Epithelial cell of prostate (primary cell): Measurements from ENCODE around the gene MEGF11.

Experiments
- DNase-seq: peaks from one replicate; pipeline ENCODE4 v3.0.0-alpha.2; 2011; ENCODE audit warnings: low read depth, low spot score
- H3K27ac ChIP-seq: fragments of 450-650 bp; 2 replicates; pipeline ENCODE4 v1.5.1; 2017; ENCODE audit warnings: mild to moderate bottlenecking

Gene MEGF11

DNA sequence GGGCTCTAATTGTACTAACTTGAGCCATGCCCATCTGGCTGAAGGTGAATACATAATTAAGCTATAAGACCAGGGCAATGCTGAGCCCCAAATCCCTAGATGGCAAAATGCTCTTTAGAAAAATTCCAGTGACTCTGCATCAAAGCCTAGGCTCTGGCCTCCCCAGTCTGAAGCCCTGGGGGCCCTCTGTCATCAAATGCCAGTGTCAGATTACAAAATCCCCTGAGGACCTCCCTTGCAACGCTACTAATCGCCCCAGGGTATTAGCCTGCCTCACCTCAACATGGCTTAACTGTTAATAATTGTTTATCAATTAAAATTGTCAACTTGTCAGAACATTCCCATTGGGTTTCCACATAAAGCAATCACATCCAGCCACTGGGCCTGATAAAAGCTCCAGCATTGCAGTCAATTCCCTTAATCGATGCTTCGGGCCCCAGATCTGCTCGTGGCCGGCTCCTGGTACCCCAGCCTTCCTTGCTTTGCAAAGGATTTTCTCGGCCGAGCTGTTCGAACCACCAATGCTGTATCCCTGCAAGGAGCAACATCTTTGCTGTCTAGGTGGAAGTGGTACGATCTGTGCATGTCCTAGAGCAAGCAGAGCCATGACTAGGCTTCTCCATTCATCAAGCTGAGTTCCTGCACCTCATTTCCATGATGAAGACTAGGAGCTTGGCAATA lies 151.7 kb downstream of the MEGF11 start:
- no peak for DNase-seq
- H3K27ac ChIP-seq, result no peak overlapping the region

DNA sequence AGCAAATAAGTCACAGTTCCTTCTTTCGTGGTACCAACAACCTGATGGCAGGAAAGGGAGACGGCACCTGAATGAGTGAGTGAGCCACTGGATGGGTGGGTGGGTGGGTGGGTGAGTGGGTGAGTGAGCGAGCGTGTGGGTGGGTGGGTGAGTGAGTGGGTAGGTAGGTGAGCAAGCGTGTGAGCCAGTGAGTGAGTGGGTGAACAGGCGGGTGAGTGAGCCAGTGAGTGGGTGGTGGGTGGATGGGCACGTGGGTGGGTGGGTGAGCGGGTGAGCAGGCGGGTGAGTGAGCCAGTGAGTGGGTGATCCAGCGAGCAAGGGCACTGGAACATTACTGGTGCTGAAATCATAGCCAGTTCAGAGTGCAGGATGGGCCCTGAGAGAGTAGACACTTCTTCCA lies 152.8 kb downstream of the MEGF11 start:
- DNase-seq, result no peak
- no peak overlapping the region for H3K27ac ChIP-seq

DNA sequence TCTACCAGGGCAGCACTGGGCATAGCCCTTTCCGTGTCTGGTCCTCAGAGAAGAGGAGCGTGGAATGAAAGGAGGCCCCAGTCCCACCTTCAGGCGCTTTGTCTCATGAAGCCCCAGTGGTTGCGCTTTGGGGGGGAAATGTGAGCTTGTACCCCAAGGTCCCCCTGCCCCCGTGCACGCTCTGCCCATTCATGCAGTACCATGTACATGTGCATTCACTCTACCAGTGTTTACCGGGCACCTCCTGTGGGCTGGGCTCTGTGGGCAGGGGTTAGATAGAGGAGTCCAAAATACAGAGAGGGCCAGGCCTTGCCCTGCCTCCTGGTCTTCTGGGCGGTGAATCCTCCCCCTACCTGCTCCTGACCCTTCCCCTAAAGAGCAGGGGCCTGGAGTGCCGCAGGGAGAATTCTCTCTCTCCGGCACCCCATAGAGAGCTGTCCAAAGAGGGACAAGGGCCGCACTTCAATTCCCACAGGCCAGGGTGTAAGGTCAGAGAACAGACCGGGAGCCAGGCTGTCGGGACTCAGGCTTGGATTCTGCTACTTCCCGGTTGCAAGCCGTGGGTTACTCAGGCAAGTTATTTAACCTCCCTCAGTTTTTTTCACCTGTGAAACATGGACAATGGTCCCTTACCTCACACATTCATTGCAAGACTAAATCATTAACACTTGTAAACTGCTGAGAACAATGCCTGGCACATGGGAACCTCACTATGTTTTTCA lies 153.4 kb downstream of the MEGF11 start:
- DNase-seq, result no peak
- H3K27ac ChIP-seq, result no peak overlapping the region

DNA sequence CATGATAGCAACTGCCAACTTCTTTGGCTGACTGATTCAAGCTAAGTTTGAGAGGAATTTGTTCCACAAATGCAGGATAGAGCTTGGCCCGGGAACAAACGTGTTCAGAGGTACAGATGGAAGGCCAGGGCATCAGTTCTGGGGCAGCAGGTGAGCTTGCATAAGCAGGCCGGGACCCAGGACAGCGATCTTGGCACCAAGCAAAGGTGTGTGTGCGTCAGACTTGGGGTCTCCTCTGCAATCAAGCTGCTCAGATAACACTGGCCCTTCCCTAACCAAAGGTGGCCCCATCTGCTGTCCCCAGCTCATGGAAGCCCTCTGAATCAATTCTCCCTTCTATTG lies 155.6 kb downstream of the MEGF11 start:
- DNase-seq, result no peak

DNA sequence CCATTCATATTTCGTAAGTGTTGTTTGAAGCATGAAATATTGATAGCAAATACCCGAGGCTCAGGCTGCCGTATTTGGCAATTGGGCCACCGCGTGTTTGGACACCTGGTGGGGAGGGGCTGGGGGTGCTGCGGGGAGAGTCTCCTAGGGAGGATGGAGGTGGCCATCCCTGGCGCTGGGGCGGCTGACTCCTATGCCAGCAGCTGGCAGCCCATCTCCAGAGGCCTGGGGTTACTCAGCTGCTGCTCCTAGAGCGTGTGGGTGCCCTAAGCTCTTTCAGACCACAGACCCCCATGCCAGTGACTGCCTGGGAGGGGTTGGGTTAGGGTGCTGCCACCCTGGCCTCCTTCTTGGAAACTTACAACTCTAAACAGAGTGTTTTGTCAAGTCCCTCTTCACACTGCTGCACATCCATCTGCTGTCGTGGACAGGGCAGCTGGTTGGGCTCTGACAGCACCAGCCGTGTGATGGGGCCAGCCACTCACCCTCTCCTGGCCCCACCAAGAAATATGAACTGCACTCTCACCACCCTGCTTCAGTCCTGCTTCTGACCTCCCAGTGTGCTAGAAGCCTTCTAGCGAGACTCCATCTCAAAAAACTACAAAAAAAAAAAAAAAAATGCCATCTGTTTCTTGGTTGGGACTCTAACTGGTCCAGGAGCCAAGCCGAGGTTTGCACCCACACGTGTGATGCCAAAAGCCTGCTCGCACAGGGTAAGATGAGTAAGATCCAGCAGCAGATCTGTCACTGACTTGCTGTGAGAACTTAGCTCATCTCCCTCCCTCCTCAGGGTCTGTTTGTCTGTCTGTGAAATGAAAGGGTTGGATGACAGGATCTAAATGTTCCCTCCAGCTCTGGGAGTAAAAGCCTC lies 156.2 kb downstream of the MEGF11 start:
- no peak overlapping the region for H3K27ac ChIP-seq
- DNase-seq, result no peak

More for the DNA sequence above, 155.6 kb downstream of the MEGF11 start:
- H3K27ac ChIP-seq, result no peak overlapping the region

DNA sequence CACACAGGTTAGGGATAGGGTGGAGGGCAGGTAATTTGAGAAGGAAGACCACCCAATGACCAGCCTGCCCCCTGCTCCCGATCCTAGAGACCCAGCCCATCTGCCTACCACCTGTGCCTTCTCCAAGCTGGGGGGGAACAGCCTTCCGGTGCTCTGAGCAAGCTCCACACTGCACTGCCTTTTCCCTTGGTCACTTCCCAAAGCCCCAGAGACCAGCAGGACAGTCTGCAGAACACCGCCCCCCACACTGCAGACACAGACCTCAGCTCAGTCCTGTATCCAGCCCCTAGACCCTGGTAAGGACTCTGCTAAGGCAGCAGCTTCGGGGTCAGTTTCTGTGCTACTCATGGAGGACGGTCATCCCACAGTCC lies 156.9 kb downstream of the MEGF11 start:
- no peak for DNase-seq
- no peak overlapping the region for H3K27ac ChIP-seq

DNA sequence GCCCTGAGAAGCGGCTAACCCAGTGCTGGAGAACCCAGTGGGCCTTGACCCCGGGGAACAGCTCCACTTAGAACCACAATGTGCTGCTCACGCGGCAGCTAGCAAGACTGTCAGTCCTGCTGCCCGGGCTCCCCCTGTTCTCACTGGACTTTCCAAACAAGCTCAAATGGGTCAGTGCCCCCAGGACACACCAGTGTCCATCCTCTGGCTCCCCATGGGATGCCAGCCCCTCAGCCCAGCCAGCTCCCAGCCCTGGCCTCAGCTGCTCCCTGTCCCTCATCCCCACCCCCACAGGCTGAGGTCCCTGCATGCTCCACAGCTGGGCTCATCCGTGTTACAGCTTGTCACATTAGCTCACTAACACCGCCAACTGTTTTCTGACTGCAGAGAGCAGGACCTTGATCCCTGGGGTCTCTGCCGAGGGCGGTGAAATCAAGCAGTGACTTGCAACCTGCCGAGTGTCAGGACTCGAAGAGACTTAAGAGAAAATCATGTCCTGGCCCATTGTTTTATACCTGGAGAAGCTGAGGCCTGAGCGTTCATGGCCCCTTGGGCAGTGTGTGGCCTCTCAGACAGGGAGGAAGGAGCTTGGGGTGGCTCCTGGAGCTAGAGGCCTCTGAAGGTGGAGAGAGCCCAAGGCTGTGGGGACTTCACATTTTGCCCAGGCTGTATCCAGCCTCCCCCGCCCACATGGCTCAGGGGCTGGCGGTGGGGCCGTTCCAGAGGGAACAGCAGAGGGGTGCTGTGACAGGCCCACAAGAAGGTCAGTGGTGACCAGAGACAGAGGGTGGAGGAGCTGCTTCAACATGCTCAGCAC lies 157.5 kb downstream of the MEGF11 start:
- DNase-seq, result no peak
- no peak overlapping the region for H3K27ac ChIP-seq

DNA sequence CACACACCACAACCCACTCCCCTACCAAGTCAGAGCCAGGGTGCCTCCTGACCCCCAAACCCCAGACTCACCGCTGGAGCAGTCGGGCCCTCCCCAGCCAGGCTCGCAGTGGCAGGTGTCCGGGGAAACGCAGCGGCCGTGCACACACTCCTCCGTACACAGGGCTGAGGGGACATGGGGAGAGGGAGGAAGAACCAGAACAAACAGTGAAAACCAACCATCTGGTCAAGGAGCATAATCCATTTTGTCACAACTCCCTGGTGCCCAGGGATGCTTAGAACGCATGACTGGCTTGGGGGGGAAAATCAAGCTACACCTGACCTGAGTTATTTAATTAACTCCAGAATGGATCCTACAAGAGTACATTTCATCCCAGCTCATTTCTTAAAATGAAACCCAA lies 159.2 kb downstream of the MEGF11 start:
- DNase-seq, result no peak
- H3K27ac ChIP-seq, result no peak overlapping the region

DNA sequence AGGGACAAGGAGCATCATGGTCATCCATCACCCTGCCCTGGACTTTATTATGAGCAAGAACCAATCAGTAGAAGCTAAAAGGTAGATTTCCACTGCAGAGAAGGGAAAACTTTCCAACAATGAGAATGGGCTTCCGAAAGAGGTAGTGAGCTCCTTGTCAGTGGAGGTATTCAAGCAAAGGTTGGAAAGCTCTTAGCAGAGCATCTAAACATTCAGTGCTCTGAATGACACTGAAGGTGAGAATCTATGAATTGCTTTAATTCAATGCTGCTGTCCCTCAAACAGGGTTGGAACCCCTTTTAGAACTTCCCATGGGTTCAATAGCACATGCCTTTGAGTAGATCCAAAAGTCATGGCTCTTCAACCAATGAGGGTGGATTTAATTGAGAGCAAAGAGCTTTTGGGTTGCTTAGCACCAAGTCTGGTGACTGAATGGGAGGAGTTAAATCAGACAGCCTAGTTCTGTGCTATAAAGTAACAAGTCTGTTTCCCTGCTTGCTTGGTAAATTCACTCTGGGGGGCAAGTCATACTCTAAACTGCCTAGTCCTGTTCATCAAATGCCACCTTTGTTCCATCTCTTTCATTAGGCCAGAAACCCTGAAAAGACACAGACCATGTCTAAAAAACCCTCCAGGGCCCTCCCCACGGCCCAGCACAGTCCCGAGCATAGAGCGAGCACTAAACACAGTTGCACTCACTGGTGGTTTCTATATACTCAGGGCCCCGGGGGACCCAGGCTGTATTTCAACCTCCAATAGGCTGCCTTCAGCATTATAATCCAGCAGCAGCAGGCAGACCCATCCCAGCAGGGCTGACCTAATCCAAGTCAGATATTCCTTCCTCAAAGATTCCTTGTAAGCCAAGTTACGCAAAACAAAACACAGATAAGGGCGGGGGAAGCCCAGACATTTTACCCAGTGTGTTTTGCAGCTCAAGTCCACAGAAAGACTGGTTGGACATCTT lies 161.2 kb downstream of the MEGF11 start:
- no peak for DNase-seq
- H3K27ac ChIP-seq, result no peak overlapping the region

DNA sequence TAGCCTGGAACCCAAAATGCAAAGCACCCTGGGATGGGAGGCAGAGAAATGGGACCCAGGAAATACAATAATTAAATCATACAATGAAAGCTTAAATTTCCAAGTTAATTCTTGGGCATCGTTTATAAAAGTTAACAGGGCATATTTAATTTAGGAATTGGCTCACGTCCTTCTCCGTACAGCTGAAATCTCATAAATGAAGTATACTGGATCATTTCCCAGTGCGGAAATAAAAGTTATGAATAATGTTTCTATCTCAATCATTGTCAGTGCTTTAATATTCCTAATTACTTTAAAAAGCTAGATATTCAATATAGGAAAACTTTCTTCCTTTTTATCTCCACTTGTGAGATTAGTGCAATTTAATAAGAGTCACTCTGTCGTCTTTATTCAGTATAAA lies 164.0 kb downstream of the MEGF11 start:
- DNase-seq, result no peak
- H3K27ac ChIP-seq, result no peak overlapping the region

DNA sequence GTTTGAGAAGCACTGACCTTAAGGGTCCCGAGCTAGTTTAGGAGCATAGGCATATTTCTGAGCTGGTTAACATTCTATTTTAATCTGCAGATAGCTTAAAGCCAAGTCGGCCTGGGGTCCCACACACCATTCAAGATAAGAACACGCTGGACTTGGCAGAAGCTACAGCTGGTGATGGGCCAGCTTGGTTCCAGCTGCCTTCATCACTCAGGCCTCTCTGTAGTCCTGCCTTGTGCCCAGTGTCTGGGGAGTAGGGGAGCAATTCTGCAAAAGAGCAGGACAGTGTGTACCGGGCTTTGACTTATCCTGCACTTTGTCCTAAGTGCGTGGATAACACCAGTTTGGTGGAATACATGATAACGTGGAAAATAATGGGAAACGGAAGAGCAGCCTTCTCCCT lies 164.5 kb downstream of the MEGF11 start:
- DNase-seq, result no peak
- H3K27ac ChIP-seq, result no peak overlapping the region

DNA sequence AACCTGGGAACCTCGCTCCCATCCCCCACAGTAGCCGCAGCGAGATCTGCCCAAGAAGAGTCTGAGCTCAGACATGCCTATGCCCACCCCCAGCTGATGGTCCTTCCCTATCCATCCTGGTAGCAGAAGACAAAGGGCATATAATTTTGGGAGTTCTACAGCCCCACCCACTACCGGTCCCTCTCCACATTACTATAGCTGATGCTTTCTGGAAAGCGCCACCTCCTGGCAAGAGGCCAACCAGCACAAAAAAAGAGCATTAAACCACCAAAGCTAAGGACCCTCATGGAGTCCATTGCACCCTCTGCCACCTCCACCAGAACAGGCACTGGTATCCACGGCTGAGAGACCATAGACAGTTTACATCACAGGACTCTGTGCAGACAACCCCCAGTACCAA lies 168.4 kb downstream of the MEGF11 start:
- no peak for DNase-seq
- no peak overlapping the region for H3K27ac ChIP-seq

DNA sequence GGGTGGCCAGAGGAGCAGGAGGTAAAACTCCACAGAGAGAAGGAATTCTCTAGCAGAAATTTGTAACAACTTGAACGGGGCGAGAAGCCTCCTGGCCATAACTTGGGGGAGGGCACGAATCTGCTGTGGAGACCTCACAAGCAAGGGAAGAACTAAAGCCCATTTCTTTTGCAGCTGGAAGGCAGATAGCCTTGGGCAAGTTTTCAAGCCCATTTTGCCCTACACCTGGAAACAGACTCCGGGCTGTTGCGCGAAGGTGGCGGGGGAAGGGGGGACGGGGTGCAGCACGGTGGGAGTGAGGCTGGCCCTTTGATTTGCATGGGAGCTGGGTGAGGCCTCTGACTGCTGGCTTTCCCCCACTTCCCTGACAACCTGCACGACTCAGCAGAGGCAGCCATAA lies 168.8 kb downstream of the MEGF11 start:
- DNase-seq, result no peak
- no peak overlapping the region for H3K27ac ChIP-seq

DNA sequence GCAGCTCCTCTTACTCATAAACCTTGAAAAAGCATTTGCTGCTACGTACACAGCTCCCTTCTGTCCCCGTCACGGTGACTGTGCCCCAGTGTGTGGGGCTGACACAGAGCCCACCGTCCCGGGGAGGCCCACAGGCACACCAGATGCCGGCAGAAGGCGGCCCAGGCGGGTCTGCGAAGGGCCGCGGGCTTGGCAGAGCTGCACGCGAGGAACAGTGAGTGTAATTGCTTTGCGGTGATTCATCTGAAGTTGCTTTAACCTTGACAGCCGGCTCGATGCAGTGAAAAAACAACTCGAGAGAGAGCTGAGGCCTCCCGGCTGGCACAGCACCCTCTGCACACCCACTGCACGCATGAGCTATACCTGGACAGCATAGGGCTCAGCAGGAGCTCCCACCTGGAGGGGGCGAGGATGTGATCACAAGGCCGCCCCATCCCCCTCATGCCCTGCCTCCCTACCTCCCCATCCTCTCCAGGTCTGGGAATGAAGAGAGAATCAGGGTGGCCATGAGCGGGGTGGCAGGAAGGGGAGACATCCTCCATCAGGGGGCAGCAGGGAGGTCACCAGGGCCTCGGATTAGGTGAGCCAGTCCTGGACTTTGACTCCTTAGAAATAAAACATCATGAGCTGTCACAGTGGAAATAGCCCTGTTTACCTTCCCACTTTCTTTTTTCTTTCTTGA lies 172.7 kb downstream of the MEGF11 start:
- no peak for DNase-seq
- H3K27ac ChIP-seq, result no peak overlapping the region

DNA sequence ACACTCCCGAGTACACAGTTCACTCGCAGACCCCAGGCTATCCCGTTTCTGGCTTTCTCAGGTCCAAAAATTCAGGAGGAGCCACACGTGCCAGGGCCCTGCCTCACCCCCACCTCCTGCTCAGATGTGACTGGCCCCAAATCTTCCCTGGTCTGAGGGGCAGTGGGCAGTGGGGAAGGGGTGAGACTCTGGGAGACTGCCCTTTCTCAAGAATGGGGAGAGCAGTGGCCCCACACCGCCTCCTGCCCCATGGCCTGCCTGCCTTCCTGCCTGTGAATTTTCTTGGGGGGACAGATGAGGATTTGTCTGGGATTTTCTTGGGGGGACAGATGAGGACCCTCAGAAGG lies 174.6 kb downstream of the MEGF11 start:
- DNase-seq, result no peak
- H3K27ac ChIP-seq, result no peak overlapping the region

DNA sequence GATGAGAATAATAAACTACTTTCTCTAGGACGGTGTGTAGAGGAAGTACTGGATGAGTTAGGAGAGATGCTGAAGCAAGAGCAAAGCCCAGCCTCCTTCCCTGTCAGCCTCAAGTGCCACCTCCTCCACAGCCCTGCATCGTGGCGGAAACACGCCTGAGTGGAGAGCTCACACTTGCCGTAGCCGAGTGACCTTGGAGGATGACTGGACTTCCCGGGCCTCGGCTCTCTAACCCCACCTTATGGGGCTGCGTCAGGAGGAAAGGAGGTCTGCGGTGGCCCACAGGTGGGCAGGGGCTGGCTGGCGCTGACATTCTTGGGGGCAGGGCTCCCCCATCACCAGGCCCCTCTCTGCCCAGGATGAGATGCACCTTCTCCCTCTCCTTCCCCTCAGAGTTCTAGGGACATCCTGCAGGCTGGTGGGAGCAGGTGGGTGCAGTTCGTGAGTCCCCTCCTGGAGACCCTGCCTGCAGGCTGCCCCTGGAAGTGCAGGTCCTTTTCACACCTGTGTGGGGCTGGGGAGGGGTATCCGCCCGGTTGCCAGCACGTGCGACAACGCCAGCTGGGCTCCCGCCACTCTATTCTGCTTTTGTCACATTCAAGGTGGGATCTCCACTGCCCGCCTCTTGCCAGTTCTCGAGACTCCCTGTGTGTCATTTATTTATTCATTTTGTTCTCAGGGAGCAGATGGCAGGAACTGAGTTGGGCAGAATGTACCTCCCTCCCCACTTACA lies 175.2 kb downstream of the MEGF11 start:
- no peak for DNase-seq
- H3K27ac ChIP-seq, result no peak overlapping the region

DNA sequence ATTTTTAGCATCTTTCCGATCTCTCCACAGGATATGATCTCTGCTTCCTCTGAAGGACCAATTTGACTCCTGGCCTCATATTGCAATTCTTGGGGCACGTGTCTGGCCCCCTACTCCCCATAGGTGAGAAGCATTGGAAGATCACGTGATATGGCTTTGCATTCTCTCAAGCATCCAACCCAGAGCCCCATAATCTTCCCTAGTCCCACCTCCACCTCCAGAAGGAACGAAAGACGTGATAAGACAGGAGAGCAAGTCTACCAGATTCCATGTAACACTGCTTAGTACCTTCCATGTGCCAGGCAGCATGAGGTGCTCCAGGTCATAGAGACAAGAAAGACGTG lies 176.3 kb downstream of the MEGF11 start:
- no peak for DNase-seq
- no peak overlapping the region for H3K27ac ChIP-seq

DNA sequence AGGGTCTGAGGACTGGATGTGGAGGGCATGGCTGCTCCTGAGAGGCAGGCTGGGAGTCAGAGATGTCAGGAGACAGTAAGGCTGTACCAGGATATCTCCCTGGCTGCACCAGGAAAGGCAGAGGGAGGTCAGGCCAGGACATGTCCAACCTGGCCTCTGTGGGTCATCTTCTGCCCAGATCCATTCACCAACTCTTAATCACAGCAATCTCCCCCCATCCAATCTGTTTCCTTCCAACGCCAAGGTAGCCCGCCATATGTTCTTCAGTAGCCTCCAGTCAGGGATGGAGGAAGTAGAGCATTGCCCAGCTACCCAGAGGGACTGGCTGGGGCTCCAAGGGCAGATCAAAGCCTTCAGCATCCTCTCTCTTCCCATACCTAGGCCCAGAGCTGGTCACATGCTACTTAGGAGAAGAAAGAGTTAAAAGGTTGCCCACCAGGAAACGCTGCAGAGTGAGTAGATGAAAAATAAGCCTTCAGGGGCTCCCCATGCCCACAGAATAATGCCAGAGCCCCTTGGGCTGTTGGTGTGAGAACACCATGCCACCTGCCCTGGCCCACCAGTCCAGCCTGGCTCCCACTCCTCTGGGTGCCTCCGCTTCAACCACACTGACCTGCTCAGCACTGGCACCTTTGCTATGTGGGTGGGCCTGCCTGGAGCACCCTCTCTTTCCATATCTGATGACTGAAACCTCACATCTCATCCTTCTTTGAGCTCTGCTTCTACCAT lies 176.8 kb downstream of the MEGF11 start:
- DNase-seq, result no peak
- no peak overlapping the region for H3K27ac ChIP-seq
